Karpas-422 (cell line): ENCODE measurements around the gene MAPKAP1. TPM values are rescaled to one million over a fixed set of nuclear protein-coding genes. Genes with fewer than 3 reads are reported as not detected.
"Not testable (repeated sequence)": the region's sequence is repeated elsewhere in the genome, so short reads cannot be mapped to it uniquely, and the experiment has no call there.

ENCODE experiments used
- DNase-seq: peaks from one replicate; pipeline ENCODE4 v3.0.0-alpha.2; 2015
- H2AFZ ChIP-seq: fragments of 200-600 bp; sonication (generic); 2 replicates; pipeline ENCODE4 v1.6.1; 2014; ENCODE audit warnings: antibody characterized with exemption, low read length, mixed read lengths
- H3K27ac ChIP-seq: fragments of 200-600 bp; sonication (generic); 2 replicates; pipeline ENCODE4 v1.5.1; 2014; ENCODE audit warnings: mild to moderate bottlenecking, low read length, moderate library complexity
- H3K27me3 ChIP-seq: fragments of 200-600 bp; sonication (generic); 2 replicates; pipeline ENCODE4 v1.6.1; 2014; ENCODE audit warnings: low read length, mixed read lengths
- H3K36me3 ChIP-seq: fragments of 200-600 bp; sonication (generic); 2 replicates; pipeline ENCODE4 v1.6.1; 2014; ENCODE audit warnings: low read length, mixed read lengths; ENCODE audit not compliant: insufficient read depth
- H3K4me1 ChIP-seq: fragments of 200-600 bp; sonication (generic); 2 replicates; pipeline ENCODE4 v1.6.1; 2014; ENCODE audit warnings: mild to moderate bottlenecking, low read length, mixed read lengths
- H3K4me2 ChIP-seq: fragments of 200-600 bp; sonication (generic); 2 replicates; pipeline ENCODE4 v1.6.1; 2014; ENCODE audit warnings: low read length, low read depth, mild to moderate bottlenecking; ENCODE audit not compliant: poor library complexity, severe bottlenecking
- H3K4me3 ChIP-seq: fragments of 200-600 bp; sonication (generic); 2 replicates; pipeline ENCODE4 v1.5.1; 2014; ENCODE audit warnings: mild to moderate bottlenecking, antibody characterized with exemption, low read length, mixed read lengths
- H3K79me2 ChIP-seq: fragments of 200-600 bp; sonication (generic); 2 replicates; pipeline ENCODE4 v1.6.1; 2014; ENCODE audit warnings: mild to moderate bottlenecking, low read length, mixed read lengths
- H3K9ac ChIP-seq: fragments of 200-600 bp; sonication (generic); 2 replicates; pipeline ENCODE4 v1.6.0; 2014; ENCODE audit warnings: low read length
- H3K9me2 ChIP-seq: fragments of 200-600 bp; sonication (generic), shearing (Covaris generic); replicated peaks from 2 replicates; pipeline ENCODE4 v1.6.0; 2014; ENCODE audit warnings: mild to moderate bottlenecking, low read length, moderate library complexity; ENCODE audit not compliant: insufficient read depth
- H3K9me3 ChIP-seq: fragments of 300-700, 200-600 bp; sonication (generic); 2 replicates; pipeline ENCODE4 v1.6.1; 2014; ENCODE audit warnings: low read length, mixed read lengths
- H4K20me1 ChIP-seq: fragments of 200-600 bp; sonication (generic); 2 replicates; pipeline ENCODE4 v1.6.1; 2014; ENCODE audit warnings: mild to moderate bottlenecking, antibody characterized with exemption, low read length, low read depth; ENCODE audit not compliant: insufficient read depth
- total RNA-seq: library from RNA; depleted of rRNA; stranded (reverse); fragments of >200 nt; shearing (Covaris generic); gene quantifications from 2 replicates; pipeline ENCODE4 v1.2.3, GENCODE V29; 2014; ENCODE audit warnings: low replicate concordance

Gene MAPKAP1
- total RNA-seq, 1 experiment from 2014 or later = 62.8 TPM

DNA sequence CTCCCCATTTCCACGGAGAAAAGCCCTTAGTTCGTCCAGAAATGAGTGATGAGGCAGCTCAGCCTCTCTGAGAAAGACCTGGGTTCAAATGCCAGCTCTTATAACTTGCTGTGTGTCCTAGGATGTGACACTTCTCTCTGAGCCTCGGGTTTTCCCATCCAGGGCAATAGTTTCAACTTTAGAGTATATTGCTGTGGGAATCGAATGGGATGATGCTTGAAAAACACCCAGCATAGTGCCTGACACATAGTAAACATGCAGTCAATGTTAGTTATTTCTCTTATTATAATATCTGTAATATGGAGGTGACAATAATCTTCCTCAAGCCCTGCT, 430 bp upstream of the MAPKAP1 start:
- no peaks in the 10 kb centered on the region for H3K9me3 ChIP-seq
- H4K20me1 ChIP-seq = no peaks in the 10 kb centered on the region
- no peak overlapping the region for H2AFZ ChIP-seq
- H3K79me2 ChIP-seq = peaks cover 44% of the 10 kb centered on the region
- peak overlapping the region; percentile 88 for H3K4me2 ChIP-seq
- H3K9ac ChIP-seq = peak overlapping the region; percentile 86
- no peak overlapping the region for H3K27ac ChIP-seq
- H3K4me1 ChIP-seq = peaks cover 28% of the 10 kb centered on the region
- H3K9me2 ChIP-seq = no peaks in the 10 kb centered on the region
- no peaks in the 10 kb centered on the region for H3K27me3 ChIP-seq
- DNase-seq = no peak
- no peaks in the 10 kb centered on the region for H3K36me3 ChIP-seq
- H3K4me3 ChIP-seq = peak overlapping the region; percentile 88

- Histone ChIP-seq H3K4me3 (peak overlapping the region; percentile 88), H3K36me3 (no peaks in the 10 kb centered on the region), H3K27me3 (no peaks in the 10 kb centered on the region), H3K4me2 (peak overlapping the region; percentile 88), H2AFZ (no peak overlapping the region), H3K9ac (peak overlapping the region; percentile 86), H3K79me2 (peaks cover 59% of the 10 kb centered on the region), H3K4me1 (peaks cover 39% of the 10 kb centered on the region), H3K27ac (no peak overlapping the region), H3K9me3 (no peaks in the 10 kb centered on the region), H4K20me1 (no peaks in the 10 kb centered on the region), H3K9me2 (no peaks in the 10 kb centered on the region)
- DNase-seq = no peak
These were observed 1.1 kb downstream of the MAPKAP1 start for GRCh38 chr9:125705893-125706292.

- no peaks in the 10 kb centered on the region for H3K9me3 ChIP-seq
- H3K4me1 ChIP-seq = peaks cover 42% of the 10 kb centered on the region
- no peak overlapping the region for H3K4me2 ChIP-seq
- H3K79me2 ChIP-seq = peaks cover 81% of the 10 kb centered on the region
- H3K9ac ChIP-seq = no peak overlapping the region
- no peaks in the 10 kb centered on the region for H4K20me1 ChIP-seq
- DNase-seq = no peak
- no peak overlapping the region for H3K27ac ChIP-seq
- no peaks in the 10 kb centered on the region for H3K9me2 ChIP-seq
- H3K36me3 ChIP-seq = no peaks in the 10 kb centered on the region
- no peak overlapping the region for H3K4me3 ChIP-seq
- H3K27me3 ChIP-seq = no peaks in the 10 kb centered on the region
- no peak overlapping the region for H2AFZ ChIP-seq
These were observed 3.3 kb downstream of the MAPKAP1 start for GRCh38 chr9:125703662-125704061.

GRCh38 chr9:125701351-125701750, 5.7 kb downstream of the MAPKAP1 start:
- Histone ChIP-seq H3K79me2 (peaks cover 94% of the 10 kb centered on the region), H3K36me3 (no peaks in the 10 kb centered on the region), H3K27ac (peak overlapping the region; percentile 16; the same call in 1 of the 2 replicates), H3K9ac (peak overlapping the region; percentile 11; the same call in 1 of the 2 replicates), H3K27me3 (no peaks in the 10 kb centered on the region), H2AFZ (no peak overlapping the region), H4K20me1 (no peaks in the 10 kb centered on the region), H3K4me3 (peak overlapping the region; percentile 13; the same call in 1 of the 2 replicates), H3K9me2 (no peaks in the 10 kb centered on the region), H3K4me1 (peaks cover 38% of the 10 kb centered on the region), H3K9me3 (no peaks in the 10 kb centered on the region), H3K4me2 (peak overlapping the region; percentile 22)
- no peak for DNase-seq

GRCh38 chr9:125700791-125701190, 6.2 kb downstream of the MAPKAP1 start:
- Histone ChIP-seq H3K79me2 (peaks cover 94% of the 10 kb centered on the region), H3K4me2 (peak overlapping the region; percentile 22), H3K9me3 (no peaks in the 10 kb centered on the region), H3K9me2 (no peaks in the 10 kb centered on the region), H3K36me3 (no peaks in the 10 kb centered on the region), H3K27ac (peak overlapping the region; percentile 16; the same call in 1 of the 2 replicates), H4K20me1 (no peaks in the 10 kb centered on the region), H3K4me1 (peaks cover 33% of the 10 kb centered on the region), H3K9ac (no peak overlapping the region), H2AFZ (no peak overlapping the region), H3K27me3 (no peaks in the 10 kb centered on the region), H3K4me3 (peak overlapping the region; percentile 13; the same call in 1 of the 2 replicates)
- DNase-seq = no peak

DNA sequence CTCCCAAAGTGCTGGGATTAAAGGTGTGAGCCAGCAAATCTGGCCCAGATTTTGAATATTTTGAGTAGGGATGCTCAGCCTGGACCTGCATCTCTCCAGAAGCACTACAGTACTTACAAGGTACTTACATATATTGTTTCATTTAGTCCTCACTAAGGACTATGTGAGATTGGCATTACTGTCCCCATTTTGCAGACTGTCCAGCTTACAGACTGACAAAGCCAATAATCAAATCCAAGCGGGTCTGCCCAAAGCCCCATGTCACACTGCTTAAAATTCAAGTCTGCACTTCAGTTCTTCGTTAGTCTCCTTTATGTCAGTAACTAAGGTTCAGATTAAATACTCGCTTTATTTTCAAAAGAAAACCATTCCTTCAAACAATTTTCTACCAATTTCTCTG, 7.1 kb downstream of the MAPKAP1 start:
- no peak overlapping the region for H3K9ac ChIP-seq
- H3K9me2 ChIP-seq = no peaks in the 10 kb centered on the region
- H3K27me3 ChIP-seq = no peaks in the 10 kb centered on the region
- peaks cover 24% of the 10 kb centered on the region for H3K4me1 ChIP-seq
- H4K20me1 ChIP-seq = no peaks in the 10 kb centered on the region
- no peaks in the 10 kb centered on the region for H3K36me3 ChIP-seq
- no peak overlapping the region for H3K4me3 ChIP-seq
- H3K9me3 ChIP-seq = no peaks in the 10 kb centered on the region
- no peak overlapping the region for H3K27ac ChIP-seq
- H2AFZ ChIP-seq = no peak overlapping the region
- H3K4me2 ChIP-seq = no peak overlapping the region
- DNase-seq = no peak
- H3K79me2 ChIP-seq = peaks cover 94% of the 10 kb centered on the region

GRCh38 chr9:125696106-125696647, 10.8 kb downstream of the MAPKAP1 start:
- Histone ChIP-seq H4K20me1 (no peaks in the 10 kb centered on the region), H3K79me2 (peaks cover 87% of the 10 kb centered on the region), H3K4me1 (peaks cover 5% of the 10 kb centered on the region), H3K9ac (no peak overlapping the region), H2AFZ (no peak overlapping the region), H3K27ac (no peak overlapping the region), H3K9me3 (no peaks in the 10 kb centered on the region), H3K36me3 (no peaks in the 10 kb centered on the region), H3K27me3 (no peaks in the 10 kb centered on the region), H3K4me3 (no peak overlapping the region), H3K9me2 (no peaks in the 10 kb centered on the region), H3K4me2 (no peak overlapping the region)
- DNase-seq = no peak

DNA sequence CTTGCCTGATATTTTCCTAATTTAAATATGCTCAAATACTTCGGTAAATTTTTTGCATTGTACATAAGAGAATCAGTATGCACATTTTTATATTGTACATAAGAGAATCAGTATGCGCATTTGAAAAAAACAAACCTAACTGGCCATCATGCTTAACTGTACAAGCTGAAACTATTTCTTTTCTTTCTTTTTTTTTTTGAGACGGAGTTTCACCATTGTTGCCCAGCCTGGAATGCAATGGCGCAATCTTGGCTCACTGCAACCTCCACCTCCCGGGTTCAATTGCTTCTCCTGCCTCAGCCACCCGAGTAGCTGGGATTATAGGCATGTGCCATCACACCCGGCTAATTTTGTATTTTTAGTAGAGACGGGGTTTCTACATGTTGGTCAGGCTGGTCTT, 11.5 kb downstream of the MAPKAP1 start:
- not testable (repeated sequence) for DNase-seq, H3K4me2 ChIP-seq, H3K9ac ChIP-seq, H3K9me3 ChIP-seq, H3K36me3 ChIP-seq, H3K27me3 ChIP-seq, H3K9me2 ChIP-seq, H3K27ac ChIP-seq, H4K20me1 ChIP-seq, H3K4me3 ChIP-seq, H3K4me1 ChIP-seq, H2AFZ ChIP-seq
- peaks cover 84% of the 10 kb centered on the region for H3K79me2 ChIP-seq
